NCI-H1417 (cell line): ENCODE results near the gene GJA9.
"Not testable (repeated sequence)": the region's sequence is repeated elsewhere in the genome, so short reads cannot be mapped to it uniquely, and the experiment has no call there.

Source experiments
- DNase-seq, 3 experiments: peaks; one replicate each; lab custom pipeline; 2025; lab: John Stamatoyannopoulos, UW

GJA9 gene

DNA sequence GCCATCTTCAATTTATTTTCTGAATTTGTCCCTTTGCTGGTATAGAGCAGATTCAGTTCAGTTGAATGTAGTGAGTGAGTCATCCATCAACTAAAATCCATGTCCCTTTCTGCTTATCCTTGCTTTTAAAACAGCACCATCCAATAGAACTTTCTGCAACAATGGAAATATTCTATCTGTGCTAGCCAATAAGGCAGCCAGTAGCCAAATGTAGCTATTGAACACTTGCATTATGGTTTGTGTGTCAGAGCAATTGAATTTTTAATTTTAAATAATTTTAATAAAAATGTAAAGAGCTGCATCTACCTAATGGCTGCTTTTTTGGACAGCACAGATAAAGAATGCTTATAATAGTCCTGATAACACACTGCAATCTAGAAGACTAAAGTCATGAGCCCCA lies at the start of gene GJA9:
Gene GJA9, minus strand, starts transcription at position 101 of the 400 bp plus-strand sequence. CDS start 5,489 bp downstream, outside the sequence.
- DNase-seq = no peak

DNA sequence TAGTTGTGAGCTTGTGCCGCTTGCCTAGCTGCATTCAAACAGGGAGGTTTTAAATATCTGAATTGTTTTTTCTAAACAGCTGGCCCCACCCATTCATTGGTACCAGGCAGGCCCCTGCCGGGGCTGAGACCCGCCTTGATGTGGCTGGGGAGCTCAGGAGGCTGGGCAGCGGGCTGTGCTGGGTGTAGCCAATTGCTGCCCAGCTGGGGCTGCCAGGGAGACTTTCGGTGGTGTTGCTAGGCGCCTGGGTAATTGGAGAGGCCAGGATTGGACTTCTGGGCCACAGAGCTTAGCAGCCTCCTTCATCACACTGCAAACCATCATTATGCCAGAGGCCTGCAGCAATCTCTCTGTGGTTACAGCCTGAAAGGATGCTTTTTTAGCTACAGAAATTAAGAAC lies 48.1 kb upstream of the GJA9 start:
- peak; percentile 7 to 84 (median 59) for DNase-seq

DNA sequence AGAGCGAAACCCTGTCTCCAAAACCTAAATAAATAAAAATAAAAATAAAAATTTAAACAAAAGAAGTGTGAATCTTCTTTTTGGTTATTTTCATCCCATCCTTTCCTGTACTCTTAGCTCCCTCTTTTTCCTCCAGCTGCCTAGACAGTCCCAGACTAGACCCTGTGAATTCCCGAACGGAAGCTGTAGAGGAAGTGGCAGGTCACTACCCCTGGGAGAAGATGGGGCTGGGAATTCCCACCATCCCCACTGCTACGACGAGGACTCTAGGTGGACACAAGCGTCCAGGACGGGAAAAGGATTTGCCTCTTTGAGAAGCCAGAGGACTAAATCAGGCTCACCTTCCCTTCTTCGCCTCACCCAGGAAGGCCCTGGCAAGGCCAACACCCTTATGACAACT lies 47.7 kb upstream of the GJA9 start:
- no peak for DNase-seq

DNA sequence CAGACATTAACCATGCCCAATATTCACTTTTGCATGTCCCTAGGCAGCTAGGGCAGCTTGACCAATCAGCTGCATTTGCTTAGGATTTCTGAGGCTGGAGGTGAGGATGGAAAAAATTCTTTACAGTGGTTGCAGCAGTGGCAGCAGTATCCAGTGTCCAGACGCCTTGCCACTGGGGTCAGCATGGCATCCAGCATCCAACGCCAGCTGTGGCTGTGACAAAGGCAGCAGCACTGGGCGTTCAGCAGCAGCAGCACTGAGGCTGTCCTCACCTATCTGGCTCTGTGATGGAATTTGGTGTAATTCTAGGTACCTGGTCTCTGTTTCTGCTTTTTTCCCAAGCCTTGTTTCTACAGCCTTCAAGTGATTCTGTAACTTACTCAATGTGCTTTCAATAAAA lies 44.7 kb upstream of the GJA9 start:
- no peak for DNase-seq

DNA sequence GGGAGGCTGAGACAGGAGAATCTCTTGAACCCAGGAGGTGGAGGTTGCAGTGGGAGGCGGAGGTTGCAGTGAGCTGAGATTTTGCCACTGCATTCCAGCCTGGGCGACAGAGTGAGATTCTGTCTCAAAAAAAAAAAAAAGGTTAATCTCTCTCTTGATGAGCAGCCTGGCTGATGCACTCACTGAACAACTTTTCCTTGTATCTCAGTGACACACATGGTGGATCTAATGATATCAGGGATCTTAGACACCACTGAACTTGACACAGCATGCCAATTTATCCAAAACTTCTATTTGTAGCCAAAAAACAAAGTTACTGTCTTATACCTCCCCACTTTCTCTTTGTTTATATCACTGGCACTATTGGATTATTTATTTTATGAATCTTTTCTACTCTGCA lies 44.0 kb upstream of the GJA9 start:
- DNase-seq = no peak

DNA sequence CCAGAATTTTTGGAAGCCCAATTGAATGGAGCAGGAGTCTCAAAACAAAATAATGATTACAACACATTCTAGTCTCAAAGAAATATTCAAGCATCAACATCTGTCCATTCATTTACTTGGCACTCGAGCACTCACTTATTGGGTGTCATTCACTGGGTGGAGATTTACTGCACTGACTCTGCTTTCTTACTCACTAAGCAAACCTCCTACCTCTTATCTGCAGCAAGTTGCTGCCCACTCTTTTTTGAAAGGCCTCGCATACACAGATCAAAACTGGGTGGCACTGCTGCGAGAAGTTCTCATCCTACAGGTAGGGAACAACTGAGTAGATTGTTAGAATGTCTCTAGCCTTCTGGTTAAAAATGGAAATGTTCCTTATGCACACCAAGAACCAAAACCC lies 42.2 kb upstream of the GJA9 start:
- DNase-seq = no peak

DNA sequence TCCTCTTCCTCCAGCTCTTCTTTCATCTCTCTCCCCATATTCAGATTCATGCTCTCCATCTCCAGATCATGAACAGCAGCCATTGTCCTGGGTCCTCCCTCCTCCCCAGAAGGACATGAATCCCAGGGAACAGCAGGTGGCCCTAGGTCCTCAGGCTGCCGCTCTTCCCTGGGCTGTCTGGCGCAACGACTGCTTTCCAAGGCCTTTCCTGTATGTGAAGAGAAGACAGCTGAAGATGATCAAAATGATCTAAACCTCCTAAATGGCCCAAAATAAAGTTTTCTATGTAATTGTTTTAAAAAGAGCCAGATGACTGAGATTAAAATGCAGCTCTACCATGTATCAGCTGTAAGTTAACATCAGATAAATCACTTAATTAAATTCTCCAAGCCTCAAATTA lies 37.7 kb upstream of the GJA9 start:
- DNase-seq = no peak

DNA sequence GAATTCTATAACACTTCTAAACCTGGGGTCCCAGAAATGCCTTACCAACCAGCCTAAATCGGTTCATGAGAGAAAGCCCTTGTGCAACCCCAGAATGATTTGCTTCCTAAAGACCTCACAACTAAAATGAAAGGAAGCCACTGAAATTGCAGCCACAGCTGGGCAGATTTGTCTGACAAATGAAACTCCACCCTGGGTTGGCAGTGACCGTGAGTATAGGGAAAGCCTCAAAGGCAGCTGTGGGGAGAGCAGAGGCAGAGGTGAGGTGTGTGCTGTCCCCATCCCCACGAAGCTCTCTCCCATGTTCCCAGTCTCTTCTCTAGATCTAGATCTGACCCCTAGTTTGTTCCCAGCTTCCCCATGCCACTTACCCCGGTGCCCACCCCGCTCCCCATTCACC lies 37.2 kb upstream of the GJA9 start:
- no peak for DNase-seq

DNA sequence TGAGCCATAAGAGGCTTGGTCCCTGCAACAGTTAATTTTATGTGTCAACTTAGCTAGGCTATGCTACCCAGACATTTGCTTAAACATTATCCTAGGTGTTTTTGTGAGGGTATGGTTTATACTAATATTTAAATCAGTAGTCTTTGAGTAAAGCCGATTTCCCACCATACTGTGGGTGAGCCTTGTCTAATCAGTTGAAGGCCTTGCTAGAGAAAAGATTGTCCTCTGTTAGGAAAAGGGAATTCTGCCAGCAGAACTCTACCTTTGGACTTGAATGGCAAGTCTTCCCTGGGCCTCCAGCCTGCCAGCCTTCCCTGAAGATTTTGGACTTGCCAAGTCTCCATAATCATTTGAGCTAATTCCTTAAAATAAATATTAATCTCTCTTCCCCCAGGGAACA lies 36.4 kb upstream of the GJA9 start:
- DNase-seq = no peak

DNA sequence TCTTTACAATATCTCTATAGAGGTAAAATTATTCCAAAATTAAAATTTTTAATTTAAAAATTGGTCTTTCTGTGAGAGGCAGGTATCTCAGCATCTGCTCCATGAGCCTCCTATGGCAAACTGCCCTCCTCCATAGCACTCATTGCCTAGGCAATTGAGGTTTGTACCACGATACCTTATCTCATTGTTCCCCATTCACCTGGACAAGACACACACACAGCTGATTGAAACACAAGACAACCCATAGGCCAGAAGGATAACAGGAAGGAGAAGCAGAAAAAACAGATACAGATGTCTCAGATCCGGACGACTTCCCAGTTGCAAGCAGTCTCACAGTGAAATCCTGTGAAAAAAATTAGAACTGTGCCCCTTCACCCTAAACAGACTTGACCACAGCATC lies 36.0 kb upstream of the GJA9 start:
- DNase-seq = no peak

DNA sequence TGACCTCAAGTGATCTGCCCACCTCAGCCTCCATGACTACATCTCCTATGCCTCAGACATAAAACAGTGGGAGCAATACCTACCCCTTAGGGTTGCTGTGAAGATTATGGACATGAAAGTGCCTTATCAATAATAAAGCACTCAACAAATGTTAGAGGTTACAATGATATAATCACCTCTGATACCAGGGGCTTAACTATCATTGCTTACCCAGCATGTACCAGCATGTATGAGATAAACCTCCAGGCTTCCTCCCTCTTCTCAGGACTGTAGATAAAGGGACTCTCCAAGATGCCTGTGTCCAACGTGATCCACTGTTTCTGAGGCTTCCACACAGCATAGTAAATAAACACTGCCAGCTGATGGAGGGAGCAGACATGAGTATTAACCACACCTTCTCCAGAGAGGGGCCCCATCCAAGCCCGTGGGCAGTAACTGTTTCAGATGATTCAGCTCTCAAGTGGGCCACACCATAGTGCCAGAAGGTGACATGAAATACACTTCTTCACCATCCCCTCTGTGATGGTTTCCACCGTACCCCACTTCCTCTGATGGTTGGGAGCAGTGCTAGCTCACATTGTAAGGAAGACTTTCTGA lies 34.1 kb upstream of the GJA9 start:
- DNase-seq = no peak

DNA sequence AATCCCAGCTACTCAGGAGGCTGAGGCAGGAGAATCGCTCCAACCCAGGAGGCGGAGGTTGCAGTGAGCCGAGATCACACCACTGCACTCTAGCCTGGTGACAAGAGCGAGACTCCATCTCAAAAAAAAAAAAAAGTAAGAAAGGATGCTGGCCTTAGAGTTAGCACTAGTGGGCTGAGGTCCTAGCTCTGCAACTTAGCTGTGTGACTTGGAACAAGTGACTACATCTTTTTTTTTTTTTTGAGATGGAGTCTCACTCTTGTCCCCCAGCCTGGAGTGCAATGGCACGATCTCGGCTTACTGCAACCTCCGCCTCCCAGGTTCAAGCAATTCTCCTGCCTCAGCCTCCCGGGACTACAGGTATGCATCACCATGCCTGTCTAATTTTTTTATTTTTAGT lies 33.5 kb upstream of the GJA9 start:
- not testable (repeated sequence) for DNase-seq

DNA sequence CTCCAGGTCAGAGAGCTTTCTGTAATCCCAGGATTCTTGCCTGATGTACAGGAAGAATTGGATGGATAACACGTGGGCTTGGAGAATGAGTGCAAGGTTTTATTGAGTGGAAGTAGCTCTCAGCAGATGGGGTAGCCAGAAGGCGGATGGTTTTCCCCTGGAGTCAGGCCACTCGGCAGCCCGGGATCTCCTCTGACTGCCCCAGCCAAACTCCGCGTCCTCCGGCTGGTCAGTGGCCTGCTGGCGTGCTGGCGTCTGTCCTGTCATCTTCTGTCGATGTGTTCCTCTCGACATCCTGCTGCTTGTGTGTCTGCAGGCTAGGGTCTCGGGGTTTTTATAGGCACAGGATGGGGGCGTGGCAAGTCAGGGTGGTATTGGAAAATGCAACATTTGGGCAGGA lies 27.4 kb upstream of the GJA9 start:
- DNase-seq = no peak

DNA sequence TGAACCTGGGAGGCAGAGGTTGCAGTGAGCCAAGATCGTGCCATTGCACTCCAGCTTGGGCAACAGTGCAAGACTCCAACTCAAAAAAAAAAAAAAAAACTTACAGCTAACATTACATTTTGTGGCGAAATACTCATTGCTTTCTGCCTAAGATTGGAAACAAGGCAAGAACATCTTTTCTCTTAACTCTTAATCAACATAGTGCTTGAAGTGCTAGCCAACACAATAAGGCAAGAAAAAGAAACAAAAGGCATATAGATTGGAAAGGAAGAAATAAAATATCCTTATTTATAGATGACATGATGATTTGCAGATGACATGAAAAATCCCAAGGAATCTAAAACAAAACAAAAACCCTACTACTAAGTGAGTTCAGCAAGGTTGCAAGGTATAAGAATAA lies 24.6 kb upstream of the GJA9 start:
- DNase-seq = no peak

DNA sequence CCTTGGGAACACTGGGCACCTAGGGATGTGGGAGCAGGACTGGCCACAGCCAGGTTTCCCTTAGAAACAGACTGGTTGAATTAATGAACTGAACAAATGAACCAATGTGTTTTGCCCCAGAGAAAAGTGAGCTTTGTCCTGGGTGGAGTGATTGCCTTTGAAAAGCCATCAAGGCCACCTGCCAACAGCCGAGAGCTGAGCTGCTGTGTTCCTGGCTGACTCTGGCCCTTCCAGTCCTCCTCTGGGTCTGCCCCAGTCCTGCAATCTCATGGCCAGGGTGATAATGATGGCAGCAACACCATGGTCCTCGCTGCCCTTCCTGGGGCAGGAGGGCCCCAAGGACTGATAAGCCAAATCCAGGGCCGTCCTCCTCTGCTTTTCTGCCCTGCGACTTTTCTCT lies 18.2 kb upstream of the GJA9 start:
- no peak for DNase-seq

DNA sequence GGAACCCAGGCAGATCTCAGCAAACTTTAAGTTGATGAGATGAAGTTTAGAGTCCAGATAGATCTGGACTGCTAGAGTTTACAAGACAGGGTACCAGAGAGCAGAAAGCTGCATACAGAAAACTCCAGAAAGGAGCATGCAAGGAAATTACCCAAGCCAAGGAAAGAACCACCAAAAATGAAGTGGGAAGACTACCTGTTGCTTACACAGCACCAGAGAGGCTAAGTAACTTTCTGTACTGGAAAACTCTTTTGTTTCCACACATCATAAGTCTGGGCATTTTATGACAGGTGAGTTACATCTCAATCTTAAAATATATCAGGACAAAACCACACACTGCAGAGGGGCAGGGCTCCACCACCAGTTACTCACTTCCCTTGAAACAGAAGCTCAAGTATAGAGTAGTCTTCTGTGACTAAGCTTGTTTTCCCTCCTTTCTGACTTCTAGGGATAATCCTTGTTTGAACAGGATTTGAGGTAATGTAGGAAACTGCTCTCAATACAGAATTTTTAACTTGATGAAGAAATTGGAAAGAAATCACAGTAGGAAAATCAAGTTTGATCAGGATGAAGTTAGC lies 17.4 kb upstream of the GJA9 start:
- DNase-seq = no peak

DNA sequence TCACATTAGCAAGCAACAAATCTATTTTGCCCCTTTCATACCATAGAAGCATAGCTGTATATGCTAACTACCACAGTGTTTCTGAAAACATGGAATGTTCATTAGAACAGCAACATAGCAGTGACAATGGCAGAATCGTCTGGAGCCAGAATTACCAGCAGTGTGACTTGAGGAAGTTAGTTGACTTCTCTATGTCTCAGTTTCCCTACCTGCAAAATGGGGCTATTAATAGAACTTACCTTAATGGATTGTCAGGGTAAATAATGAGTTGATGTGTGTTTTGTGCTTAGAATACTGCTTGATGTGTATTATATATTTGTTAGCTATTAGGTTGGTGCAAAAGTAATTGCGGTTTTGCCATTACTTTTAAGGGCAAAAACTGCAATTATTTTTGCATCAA lies 14.8 kb upstream of the GJA9 start:
- no peak for DNase-seq

DNA sequence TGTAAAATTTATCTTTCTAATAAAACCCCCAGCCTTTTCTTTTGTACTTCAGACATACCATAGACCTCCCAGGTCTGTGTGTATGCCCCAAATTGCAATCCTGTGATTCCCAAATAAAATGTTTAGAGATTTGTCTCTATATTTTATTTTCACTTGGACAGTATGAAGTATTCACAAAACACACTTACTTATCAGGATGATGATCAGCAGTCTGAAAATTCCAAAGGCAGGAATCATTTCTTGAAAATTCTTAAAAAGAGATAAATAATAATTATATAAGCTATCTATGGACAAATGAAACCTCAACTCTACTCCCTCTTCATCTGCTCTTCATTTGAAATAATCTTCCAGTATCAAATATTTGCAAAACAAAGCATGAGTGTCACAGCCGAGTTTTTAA lies 11.6 kb upstream of the GJA9 start:
- DNase-seq = no peak

DNA sequence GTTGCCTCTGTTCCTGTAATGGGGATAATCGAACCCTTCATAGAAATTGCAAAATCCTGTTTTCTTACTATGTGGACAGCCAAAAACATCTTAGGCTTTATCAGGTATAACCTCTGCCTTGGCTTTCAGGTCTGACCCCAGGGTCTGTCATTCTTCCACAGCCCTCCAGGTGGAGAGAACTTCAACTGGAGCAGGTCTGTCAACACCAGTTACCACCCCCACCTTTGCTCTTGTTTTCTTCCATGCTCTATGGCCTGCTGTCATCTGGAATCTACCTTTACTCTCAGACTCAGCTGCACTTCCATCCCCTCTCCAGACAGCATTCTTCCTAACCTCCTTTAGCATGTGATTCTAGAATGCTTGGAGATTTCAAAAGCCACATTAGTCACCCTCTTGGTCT lies 10.4 kb upstream of the GJA9 start:
- DNase-seq = peak in 1 of 3 experiments; percentile 13

DNA sequence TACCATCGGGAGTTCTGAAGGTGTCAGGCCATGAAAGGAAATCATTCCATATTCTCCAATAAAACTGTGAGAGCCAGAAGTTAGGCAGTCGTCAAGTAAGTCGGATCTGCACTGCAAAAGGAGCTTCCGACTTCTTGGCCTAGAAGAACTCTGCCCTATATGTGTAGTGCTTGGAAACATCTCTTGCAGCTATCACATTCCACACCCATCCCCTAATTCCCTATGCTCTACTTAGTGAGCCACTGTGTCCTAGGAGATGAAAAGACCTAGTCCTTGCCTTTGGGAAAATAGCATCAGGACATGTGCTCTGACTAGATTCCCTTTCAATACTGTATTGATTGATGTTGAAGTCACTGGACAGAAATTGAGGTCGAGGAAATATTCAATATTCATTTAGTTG lies 8.2 kb upstream of the GJA9 start:
- DNase-seq = no peak

DNA sequence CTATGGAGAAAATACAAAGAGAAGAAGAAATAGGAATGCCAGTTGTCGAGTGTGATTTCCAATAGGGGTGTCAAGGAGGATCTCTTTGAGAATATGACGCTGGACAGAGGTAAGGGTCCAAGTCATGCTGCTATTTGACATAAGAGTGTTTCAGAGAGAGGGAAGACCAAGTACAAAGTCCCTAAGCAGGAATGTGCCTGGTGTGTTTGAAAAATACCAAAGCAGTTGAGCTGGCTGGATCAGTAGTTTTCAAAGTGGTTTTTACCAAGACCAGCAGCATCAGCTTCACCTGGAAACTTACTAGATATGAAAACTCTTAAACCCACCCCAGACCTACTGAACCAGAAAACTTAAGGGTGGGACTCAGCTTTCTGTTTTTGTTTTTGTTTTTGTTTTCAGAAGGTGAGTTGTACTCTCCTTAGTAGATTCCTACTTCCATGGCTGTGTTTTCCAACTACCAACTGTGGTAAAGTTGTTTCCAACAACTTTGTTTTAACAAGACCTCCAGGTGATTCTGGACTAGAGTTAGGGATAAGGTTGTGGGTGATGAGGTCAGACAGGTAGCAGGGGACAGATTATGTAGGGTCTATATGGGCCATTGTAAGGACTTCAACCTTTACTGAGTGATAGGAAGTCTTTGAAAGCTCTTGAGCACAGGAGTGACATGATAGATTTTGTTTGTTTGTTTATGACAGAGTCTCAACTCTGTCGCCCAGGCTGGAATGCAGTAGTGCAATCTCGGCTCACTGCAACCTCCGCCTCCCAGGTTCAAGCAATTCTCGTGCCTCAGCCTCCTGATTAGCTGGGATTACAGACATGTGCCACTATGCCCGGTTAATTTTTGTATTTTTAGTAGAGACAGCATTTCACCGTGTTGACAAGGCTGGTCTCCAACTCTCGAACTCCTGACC lies 7.3 kb upstream of the GJA9 start:
- DNase-seq = no peak

DNA sequence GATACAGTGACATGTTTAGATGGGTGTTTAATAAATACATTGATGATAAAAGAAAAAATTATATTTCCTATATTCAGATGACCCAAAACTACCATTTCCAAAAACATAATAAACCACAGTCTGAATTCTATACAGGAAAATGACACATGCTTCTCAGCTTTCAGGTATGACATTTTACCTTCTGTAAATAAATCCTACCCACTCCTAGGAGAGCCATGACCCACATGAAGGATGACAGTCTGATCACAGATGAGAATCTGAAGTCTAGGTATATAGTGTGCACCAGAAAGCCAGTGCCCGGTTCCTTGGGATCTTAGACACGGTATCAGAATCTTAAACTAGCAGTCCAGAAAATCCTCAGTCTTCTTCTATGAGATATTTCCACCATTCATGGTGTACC lies 3.7 kb upstream of the GJA9 start:
- no peak for DNase-seq

DNA sequence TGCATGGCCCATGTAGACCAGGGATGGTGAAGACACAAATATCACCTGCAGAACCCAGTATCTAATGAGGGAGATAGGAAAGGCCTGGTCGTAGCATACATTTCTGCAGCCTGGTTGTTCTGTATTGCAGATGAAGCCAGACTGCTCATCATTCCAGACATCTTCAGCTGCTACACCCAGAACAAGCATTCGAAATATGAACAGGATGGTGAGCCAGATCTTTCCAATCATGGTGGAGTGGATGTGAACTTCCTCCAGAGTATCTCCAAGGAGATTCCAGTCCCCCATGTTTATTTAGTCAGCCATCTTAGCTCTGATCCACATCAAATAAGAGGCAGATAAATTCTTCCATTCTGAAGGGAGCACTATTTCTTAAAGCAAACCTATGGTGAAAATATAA lies 5.6 kb downstream of the GJA9 start:
- no peak for DNase-seq
